ENCODE data around the gene HUNK.

- TF ChIP-seq POLR2A (IDR thresholded peaks at IDR 0.05): no peak
- TF ChIP-seq POLR2AphosphoS5 (IDR thresholded peaks at IDR 0.05): no peak
- TF ChIP-seq CTCF (IDR thresholded peaks at IDR 0.05): no peak
Observed at GRCh38 chr21:31875496-31876015, 2.7 kb downstream of the HUNK start.

All from sigmoid colon (tissue), 4 donors.